Small intestine (tissue), 7 donors: Measurements from ENCODE around the gene SPTBN4. TPM values are rescaled to one million over a fixed set of nuclear protein-coding genes. Genes with fewer than 3 reads are reported as not detected.
"Not testable (repeated sequence)": the region's sequence is repeated elsewhere in the genome, so short reads cannot be mapped to it uniquely, and the experiment has no call there.

Experiments
- DNase-seq, 2 donors: peaks; one replicate each; pipeline versions ENCODE4 v3.0.0 to v3.0.0-alpha.2; 2013
- FAIRE-seq: peaks from 2 replicates; lab custom pipeline; 2012; peaks lifted over from hg19 to GRCh38; lab: Jason Lieb, UNC
- H3K27ac ChIP-seq, 3 donors: one replicate each; pipeline ENCODE4 v1.5.1; 2013; ENCODE audit warnings: low read length in 2 of 3, mild to moderate bottlenecking in 2 of 3, control low read depth in 1 of 3, inconsistent platforms in 1 of 3, low read depth in 1 of 3, moderate library complexity in 1 of 3
- H3K27me3 ChIP-seq, 3 donors: one replicate each; pipeline ENCODE4 v1.6.1; 2013; ENCODE audit warnings: low read length in 3 of 3, inconsistent platforms in 1 of 3; ENCODE audit not compliant: control insufficient read depth in 3 of 3, insufficient read depth in 3 of 3
- H3K36me3 ChIP-seq, 3 donors: one replicate each; pipeline ENCODE4 v1.6.1; 2013; ENCODE audit warnings: low read length in 3 of 3, inconsistent platforms in 1 of 3, low read depth in 1 of 3, mild to moderate bottlenecking in 1 of 3, moderate library complexity in 1 of 3; ENCODE audit not compliant: control insufficient read depth in 3 of 3, insufficient read depth in 2 of 3
- H3K4me1 ChIP-seq, 3 donors: one replicate each; pipeline ENCODE4 v1.6.1; 2013; ENCODE audit warnings: low read length in 2 of 3, inconsistent platforms in 1 of 3, low read depth in 1 of 3, mild to moderate bottlenecking in 1 of 3, moderate library complexity in 1 of 3; ENCODE audit not compliant: control insufficient read depth in 3 of 3, insufficient read depth in 2 of 3
- H3K4me3 ChIP-seq, 3 donors: one replicate each; pipeline ENCODE4 v1.5.1; 2013; ENCODE audit warnings: low read length in 3 of 3, control low read depth in 1 of 3, inconsistent platforms in 1 of 3, low read depth in 1 of 3, mild to moderate bottlenecking in 1 of 3, moderate library complexity in 1 of 3
- H3K9me3 ChIP-seq, 2 donors: one replicate each; pipeline ENCODE4 v1.6.1; 2013; ENCODE audit warnings: low read depth in 1 of 2, low read length in 1 of 2; ENCODE audit not compliant: control insufficient read depth in 2 of 2, insufficient read depth in 1 of 2
- WGBS, 3 donors: extraction: QIAGEN DNeasy Blood & Tissue Kit; methylation state at CpG; one replicate each; pipeline ENCODE4 v1.1.7; 2013; 5-methylcytosine and 5-hydroxymethylcytosine counted together
- polyA plus RNA-seq, 4 donors: library from polyadenylated mRNA; stranded (reverse) in 3 of 4; unstranded in 1 of 4; fragments of 200-250 nt in 3 of 4; fragments of 120-200 nt in 1 of 4; gene quantifications; one replicate each; pipeline versions ENCODE4 v1.2.1 to v1.2.3, GENCODE V29; 2013
- donor health status: healthy with polysubstance abuse.
- donor health status: control.
- donor health status: control.
- donor health status: Bipolar disorder and iron deficiency.
- donor health status: healthy.

Gene SPTBN4
- polyA plus RNA-seq, 4 donors: 1.1 to 2.0 (median 1.8) TPM; not detected in 1

GRCh38 chr19:40500678-40501530 lies 34.1 kb downstream of the SPTBN4 start:
- H3K27me3 ChIP-seq, H3K27ac ChIP-seq, H3K4me3 ChIP-seq, H3K36me3 ChIP-seq, FAIRE-seq, H3K9me3 ChIP-seq, H3K4me1 ChIP-seq, DNase-seq: not testable (repeated sequence)
- 79 to 82% (median 80%) methylated on average over 8 of the region's 8 CpGs for WGBS, 3 donors

GRCh38 chr19:40501599-40501998 lies 34.8 kb downstream of the SPTBN4 start:
- Histone ChIP-seq H3K27ac (no peak overlapping the region), H3K36me3 (no peaks in the 10 kb centered on the region), H3K4me1 (no peaks in the 10 kb centered on the region), H3K9me3 (no peaks in the 10 kb centered on the region), H3K27me3 (peaks cover 0 to 9% (median 0%) of the 10 kb centered on the region in 3 donors), H3K4me3 (no peak overlapping the region)
- FAIRE-seq: no peak
- WGBS, 3 donors: 82 to 88% (median 85%) methylated on average over 4 of the region's 4 CpGs
- DNase-seq: no peak

- Histone ChIP-seq H3K36me3 (no peaks in the 10 kb centered on the region), H3K4me1 (no peaks in the 10 kb centered on the region), H3K27ac (no peak overlapping the region), H3K4me3 (no peak overlapping the region), H3K27me3 (peaks cover 0 to 11% (median 0%) of the 10 kb centered on the region in 3 donors), H3K9me3 (no peaks in the 10 kb centered on the region)
- DNase-seq: no peak
- WGBS, 3 donors: 64 to 80% (median 76%) methylated on average over 13 of the region's 13 CpGs
- FAIRE-seq: no peak
Measured at GRCh38 chr19:40502081-40502480, 35.3 kb downstream of the SPTBN4 start.

GRCh38 chr19:40502647-40503319 lies 36.0 kb downstream of the SPTBN4 start:
- Histone ChIP-seq H3K27me3 (peaks cover 0 to 11% (median 0%) of the 10 kb centered on the region in 3 donors), H3K4me3 (no peak overlapping the region), H3K4me1 (no peaks in the 10 kb centered on the region), H3K27ac (no peak overlapping the region), H3K9me3 (no peaks in the 10 kb centered on the region), H3K36me3 (no peaks in the 10 kb centered on the region)
- peak; percentile 47 to 65 for DNase-seq
- 14 to 43% (median 28%) methylated on average over 6 of the region's 6 CpGs for WGBS, 3 donors
- no peak for FAIRE-seq

GRCh38 chr19:40503320-40503695 lies 36.5 kb downstream of the SPTBN4 start:
- no peak overlapping the region for H3K27ac ChIP-seq
- no peaks in the 10 kb centered on the region for H3K36me3 ChIP-seq
- H3K4me3 ChIP-seq: no peak overlapping the region
- no peak for FAIRE-seq
- peaks cover 0 to 11% (median 0%) of the 10 kb centered on the region in 3 donors for H3K27me3 ChIP-seq
- peak; percentile 10 to 23 for DNase-seq
- H3K4me1 ChIP-seq: no peaks in the 10 kb centered on the region
- no peaks in the 10 kb centered on the region for H3K9me3 ChIP-seq
- 8 to 18% (median 13%) methylated on average over 1 of the region's 1 CpG for WGBS, 3 donors

DNA sequence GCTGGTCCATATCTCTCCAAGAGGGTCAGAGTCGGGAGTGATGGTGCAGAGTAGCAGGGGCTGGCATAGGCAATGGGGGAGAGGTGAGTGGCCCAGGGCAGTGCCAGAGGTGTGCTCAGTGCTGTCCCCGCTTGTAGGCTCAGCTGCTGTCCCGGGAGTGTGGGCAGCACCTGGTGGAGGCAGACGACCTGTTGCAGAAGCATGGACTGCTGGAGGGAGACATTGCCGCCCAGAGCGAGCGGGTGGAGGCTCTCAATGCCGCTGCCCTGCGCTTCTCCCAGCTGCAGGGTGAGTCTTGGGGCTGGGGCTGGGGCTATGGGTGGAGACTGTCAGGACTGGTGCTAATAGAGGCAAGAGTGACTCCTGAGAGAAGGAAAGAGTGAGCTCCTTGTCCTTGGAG lies 39.3 kb downstream of the SPTBN4 start:
- 43 to 67% (median 49%) methylated on average over 9 of the region's 9 CpGs for WGBS, 3 donors
- no peak for DNase-seq
- FAIRE-seq: no peak
- Histone ChIP-seq H3K4me3 (no peak overlapping the region), H3K27ac (no peak overlapping the region), H3K27me3 (peaks cover 0 to 21% (median 4%) of the 10 kb centered on the region in 3 donors), H3K36me3 (no peaks in the 10 kb centered on the region), H3K9me3 (no peaks in the 10 kb centered on the region), H3K4me1 (no peaks in the 10 kb centered on the region)

DNA sequence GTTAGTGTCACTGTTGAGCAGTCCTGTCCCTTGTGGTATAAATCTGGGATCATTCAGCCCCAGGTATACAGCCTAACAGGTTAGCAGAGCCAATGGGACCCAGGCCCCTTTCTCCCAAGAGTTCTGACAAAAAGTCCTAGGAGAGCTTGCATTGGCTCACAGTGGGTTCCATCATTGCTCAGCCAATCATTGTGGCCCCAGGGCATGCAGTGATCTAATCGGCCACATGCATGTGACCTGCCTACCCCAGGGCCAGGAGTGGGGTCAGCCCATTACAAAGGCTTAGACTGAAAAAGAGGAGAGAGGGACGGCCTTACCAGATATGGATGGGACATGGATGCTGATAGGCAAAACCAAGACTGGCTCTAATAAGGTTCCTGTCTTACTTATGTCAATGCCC lies 41.1 kb downstream of the SPTBN4 start:
- WGBS, 3 donors: 46 to 57% (median 54%) methylated on average over 2 of the region's 2 CpGs
- Histone ChIP-seq H3K36me3 (no peaks in the 10 kb centered on the region), H3K27me3 (peaks cover 3 to 34% (median 4%) of the 10 kb centered on the region in 3 donors), H3K4me3 (no peak overlapping the region), H3K27ac (no peak overlapping the region), H3K9me3 (no peaks in the 10 kb centered on the region), H3K4me1 (no peaks in the 10 kb centered on the region)
- DNase-seq (no peak), FAIRE-seq (no peak)

- FAIRE-seq: no peak
- H3K9me3 ChIP-seq: no peaks in the 10 kb centered on the region
- H3K27me3 ChIP-seq: peaks cover 6 to 41% (median 13%) of the 10 kb centered on the region in 3 donors
- WGBS, 3 donors: 78 to 80% (median 78%) methylated on average over 8 of the region's 8 CpGs
- H3K4me1 ChIP-seq: no peaks in the 10 kb centered on the region
- no peak overlapping the region for H3K4me3 ChIP-seq
- no peak overlapping the region for H3K27ac ChIP-seq
- no peak for DNase-seq
- H3K36me3 ChIP-seq: no peaks in the 10 kb centered on the region
Measured at GRCh38 chr19:40508739-40509260, 42.0 kb downstream of the SPTBN4 start.
